NCI-H2227 (cell line): ENCODE results near the gene TRH.

Experiments used
- DNase-seq: peaks from one replicate; lab custom pipeline; 2025; ENCODE audit not compliant: unreplicated experiment; lab: John Stamatoyannopoulos, UW

TRH gene, protein sequence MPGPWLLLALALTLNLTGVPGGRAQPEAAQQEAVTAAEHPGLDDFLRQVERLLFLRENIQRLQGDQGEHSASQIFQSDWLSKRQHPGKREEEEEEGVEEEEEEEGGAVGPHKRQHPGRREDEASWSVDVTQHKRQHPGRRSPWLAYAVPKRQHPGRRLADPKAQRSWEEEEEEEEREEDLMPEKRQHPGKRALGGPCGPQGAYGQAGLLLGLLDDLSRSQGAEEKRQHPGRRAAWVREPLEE

DNA sequence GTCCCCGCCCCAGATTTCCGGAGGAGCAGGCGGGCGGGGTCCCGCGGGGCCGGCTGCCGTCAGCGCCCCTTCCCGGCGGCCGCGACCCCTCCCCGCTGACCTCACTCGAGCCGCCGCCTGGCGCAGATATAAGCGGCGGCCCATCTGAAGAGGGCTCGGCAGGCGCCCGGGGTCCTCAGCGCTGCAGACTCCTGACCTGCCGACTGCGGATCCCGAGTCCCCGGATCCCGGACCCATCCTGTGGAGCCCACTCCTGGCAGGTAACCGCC, at the start of gene TRH:
TSS of gene TRH (plus strand) at position 157 of the 269 bp plus-strand sequence. CDS start 1,097 bp downstream, outside the sequence.
- DNase-seq: no peak

DNA sequence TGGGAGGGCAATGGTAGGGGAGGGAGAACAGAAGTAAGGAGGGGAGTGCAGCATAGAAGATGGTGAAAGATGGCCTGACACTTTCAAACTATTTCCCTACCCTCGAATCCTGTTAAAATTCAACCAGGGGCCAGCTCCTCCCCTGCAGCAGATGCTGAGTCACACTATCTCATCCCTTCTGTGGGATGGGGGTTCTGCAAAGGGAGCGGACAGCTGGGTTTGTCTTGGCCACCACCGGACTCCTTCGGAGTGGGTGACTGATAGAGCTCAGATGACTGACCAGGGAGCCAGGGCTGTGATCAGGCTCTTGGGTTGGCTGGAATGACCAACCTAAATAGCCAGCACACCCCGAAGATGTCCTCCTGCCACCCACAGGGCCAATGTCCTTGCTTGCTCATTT, 47.4 kb upstream of the TRH start:
- DNase-seq: no peak

DNA sequence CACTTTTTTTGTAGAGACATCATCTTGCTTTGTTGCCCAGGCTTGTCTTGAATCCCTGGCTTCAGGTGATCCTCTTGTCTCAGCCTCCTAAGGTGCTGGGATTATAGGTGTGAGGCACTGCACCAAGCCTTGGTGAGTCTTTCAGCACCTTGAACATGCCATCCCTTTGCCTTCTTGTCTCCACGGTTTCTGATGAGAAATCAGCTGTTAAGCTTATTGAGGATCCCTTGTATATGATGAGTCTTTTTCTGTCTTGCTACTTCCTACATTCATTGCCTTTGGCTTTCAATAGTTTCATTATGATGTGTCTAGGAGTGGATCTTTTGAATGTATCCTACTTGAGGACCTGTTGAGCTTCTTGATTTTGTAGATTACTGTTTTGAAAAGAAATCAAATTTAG, 45.1 kb upstream of the TRH start:
- no peak for DNase-seq

DNA sequence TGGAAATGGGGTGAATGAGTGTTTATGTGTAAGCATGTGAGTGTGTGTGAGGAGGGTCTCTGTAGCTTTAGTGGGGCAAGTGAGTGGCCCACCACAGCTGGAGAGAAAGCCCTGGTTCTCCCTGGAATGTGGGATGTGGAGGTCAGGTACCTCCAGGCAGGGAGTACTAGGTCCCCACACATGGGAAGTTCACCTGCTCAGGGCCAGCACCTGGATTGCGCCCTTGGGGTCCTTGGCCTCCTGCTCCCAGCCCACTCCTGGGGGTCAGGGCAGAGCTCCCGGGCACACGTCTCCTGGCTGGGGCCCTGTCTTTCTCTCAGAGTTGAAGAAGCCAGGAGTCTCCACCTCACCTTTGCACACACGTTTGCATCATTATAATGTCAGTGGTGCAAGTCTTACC, 41.0 kb upstream of the TRH start:
- no peak for DNase-seq

DNA sequence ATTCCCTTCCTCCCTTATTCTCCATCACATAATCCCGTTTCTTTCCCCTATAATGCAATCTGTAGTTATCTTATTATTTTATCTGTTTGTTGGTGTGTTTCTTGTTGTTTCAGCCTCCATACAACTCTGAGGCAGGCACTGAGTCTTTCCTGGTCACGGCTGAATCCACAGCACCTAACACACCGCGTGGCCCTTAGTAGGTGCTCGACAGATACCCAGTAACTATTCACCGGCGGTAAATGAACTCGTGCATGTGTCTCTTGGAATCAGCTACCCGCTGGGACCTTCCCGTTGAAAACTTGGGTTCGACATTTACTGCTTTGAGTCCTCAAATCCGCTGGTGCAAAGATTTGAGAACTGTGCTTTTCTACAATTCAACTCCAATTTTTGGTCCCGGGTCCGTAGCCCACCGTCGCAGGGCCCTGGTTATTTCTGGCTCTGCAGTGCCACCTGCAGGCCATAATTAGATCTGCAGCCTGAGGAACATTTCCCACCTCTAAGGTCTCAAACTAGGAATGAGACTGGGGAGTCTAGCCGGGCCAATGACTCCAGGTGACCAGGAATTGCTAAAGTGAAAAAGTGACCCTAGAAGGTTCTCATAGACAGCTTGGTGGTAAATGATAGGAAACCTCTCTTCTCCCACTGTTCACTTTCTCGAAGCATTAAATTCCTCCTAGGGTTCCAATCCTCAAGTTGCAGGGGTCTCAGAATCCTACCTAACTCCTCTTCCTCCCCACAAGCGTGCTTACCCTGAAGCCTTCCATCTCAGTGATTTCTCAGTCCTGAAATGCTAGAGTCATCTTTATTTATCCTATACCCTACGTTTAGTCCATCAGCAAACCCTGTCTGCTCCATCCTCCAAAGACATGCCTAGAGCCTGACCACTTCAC, 40.0 kb upstream of the TRH start:
- peak; percentile 45 for DNase-seq

DNA sequence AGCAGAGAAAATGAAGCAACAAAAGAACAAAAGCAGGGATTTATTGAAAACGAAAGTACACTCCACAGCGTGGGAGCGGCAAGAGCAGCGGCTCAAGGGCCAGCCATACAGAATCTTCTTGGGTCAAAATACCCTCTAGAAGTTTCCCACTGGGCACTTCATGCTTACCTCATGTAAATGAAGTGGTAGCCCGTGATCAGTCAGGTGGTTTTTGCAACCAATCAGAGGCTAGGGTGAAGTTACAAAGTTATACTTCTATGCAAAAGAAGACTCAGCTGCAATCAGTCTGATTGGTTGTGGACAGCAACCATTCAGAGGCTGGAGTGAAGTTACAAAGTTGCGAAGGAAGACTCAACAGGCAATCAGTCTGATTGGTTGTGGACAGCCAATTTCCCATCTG, 37.8 kb upstream of the TRH start:
- peak; percentile 47 for DNase-seq

DNA sequence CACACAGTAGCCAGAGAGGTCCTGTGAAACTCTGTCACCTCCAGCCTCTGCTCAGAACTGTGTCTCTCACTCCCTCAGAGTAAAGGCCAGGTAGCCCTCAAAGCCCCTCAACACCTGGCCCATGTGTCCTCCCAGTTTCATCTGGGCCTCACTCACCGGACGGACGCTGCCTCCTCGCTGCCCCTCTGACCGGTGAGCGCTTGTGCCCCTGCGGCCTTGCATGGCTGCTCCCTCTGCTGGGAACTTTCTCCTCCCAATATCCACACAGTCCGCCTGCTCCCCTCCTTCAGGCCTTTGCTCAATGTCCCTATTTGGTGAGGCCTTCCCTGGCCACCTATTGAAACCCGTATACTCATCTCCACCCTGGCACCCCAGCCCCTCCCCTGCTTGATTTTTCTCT, 36.8 kb upstream of the TRH start:
- no peak for DNase-seq

DNA sequence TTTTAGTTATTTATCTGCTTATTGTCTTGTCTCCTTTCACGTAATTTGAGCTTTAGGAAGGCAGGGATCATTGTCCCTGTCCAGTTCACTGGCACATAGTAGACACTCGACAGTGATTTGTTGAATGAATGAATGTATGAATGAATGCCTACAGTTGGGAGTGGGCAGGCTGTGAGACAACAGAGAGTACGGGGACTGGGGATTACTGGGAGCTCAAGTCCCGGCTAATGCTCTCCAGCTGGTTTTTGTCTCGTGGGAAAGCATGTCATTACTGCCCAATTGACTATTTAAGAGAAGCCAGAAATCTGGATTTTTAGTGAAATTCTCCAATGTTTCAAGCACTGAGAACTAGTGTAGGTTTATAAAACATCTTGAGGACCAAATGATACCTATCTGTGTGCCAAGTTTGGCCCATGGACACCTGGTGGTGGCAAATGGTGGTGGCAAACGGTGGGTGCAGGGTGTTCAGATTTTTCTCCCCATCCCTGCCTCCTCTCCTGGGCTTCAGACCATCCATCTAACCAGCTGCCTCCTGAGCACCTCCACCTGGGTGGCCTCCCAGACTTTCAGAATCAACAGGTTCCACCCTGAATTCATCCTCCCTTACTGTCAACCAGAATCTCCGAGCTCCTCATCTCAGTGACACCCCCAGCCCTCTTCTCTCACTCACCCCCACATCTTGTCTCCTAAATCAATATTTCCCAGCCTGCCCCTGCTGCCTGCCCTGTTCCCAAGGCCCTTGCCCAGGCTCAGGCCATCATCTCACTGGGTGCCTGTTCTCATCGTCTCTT, 36.2 kb upstream of the TRH start:
- DNase-seq: no peak

DNA sequence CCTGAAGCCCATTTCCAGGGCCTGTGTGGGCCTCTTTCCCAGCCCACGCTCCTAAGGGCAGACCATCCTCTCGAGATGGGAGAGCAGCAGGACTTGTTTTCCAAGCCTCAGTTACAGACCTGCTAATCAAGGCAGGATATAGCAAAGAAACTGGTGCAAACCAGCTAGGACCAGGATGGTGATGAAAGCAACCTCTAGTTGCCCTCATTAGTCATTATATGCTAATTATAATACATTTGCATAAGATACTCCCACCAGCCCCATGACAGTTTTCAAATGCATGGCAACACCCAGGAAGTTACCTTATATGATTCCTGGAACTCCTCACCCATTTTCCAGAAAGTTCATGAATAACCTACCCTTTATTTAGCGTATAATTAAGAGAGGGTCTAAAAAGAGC, 34.4 kb upstream of the TRH start:
- no peak for DNase-seq

DNA sequence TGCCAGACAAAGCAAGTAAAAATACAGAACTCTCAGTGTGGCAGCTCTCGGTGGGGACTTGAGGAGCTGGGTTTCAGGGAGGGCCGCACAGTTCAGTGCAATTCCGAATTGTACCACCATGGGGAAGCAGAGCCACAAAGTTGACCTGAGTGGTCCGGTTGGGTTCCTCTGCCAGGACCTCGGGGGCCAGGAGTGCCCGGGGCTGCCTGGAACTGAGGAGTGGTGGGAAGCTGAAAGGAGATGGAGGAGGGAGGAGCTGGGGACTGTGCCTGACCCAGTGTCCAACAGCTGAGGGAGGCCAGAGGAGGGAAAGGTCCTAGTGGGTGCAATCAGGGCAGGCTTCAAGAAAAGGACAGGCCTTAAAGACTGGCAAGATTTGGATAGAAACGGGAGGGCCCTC, 32.2 kb upstream of the TRH start:
- DNase-seq: peak; percentile 47

DNA sequence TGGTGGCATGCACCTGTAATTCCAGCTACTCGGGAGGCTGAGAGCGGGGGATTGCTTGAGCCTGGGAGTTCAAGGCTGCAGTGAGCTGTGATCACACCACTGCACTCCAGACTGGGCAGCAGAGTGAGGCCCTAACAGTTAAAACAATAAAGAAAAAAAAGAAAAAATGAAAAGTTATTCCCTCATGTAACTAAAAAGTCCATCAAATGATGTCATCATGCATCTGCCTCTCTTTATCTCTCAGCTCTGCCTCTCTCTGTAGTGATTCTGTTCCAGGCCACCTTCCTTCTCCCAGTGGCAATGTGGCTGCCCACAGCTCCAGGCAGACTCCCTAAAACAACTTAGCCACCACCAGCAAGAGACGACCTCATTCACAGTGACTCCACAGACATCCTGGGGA, 31.5 kb upstream of the TRH start:
- DNase-seq: no peak

DNA sequence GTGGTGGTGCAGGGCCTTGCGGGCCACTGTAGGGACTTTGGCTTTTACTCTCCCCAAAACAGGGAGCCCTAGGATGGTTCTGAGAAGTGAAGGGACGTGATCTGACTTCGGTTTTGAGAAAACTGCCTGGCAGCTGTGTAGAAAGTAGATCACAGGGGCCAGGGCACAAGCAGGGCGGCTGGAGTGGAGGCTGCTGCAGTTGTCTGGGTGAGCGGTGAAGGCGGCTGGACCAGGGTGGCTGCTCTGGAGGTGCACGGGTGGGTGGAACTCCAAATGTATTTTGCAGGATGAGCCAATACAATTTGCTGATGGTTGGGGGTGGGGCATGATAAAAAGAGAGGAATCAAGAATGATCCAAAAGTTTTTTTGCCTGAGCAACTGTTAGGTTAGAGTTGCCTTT, 29.8 kb upstream of the TRH start:
- DNase-seq: no peak

DNA sequence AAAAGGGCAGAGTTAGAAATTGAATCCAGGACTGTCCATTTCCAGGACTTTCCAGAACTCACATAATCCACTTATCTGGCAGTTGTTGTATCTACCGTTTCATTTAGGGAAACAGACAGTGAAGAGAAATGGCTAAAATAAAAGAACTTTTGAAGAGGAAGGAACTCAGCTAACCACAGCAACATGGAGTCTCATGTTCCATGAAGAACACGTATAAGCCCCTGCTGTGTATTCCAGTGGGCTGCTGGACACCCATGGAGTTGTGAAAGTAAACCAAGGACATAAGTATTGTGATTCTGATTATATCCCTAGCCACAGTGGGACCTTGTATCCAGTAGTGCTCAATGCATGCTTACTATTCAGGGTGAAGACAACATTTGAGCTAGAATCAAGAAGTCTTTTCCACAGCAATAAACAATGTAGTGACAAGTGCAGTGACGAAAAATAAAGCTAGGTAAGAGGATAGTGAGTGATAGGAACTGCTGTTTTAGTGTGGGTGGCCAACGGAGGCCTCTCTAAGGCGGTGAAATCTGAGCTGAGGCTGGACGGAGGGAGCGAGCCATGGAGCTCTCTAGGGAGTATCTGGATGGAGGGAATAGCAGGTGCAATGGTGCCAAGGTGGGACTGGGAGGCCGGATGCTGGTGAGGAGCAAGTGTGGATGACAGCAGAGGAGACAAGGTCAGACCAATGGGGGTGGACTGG, 26.8 kb upstream of the TRH start:
- no peak for DNase-seq

DNA sequence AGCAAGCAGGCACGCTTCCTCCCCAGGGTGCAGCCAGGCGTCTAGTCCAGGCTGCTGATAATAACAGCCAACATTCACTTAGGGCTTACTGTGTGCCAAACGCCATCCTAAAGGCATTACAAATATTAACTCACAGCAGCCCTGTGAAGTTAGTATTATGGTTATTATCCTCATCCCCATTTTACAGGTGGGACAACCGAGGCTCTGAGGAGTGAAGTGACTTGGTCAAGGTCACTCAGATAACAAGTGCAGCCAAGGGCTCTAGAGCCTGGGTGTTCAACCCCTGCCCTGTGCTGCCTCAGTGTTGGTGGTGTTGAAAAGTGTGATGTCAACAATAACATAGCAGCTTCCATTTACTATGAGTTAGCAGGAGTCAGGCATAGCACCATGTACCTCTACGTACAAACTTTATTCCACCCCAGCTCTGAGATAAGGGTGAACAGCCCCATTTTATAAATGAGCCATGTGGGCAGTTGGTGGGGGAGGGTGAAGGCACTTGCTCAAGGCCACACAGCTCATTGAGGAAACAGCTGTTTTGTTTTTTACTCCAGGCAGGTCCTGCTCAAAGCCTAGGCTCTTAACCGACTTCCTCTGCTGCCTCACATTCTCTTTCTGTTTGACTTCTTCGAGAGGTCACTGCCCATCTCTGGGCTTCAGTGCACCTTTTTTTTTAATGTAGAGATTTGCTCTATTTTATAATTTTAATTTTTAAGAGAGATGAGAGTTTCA, 24.0 kb upstream of the TRH start:
- DNase-seq: no peak

DNA sequence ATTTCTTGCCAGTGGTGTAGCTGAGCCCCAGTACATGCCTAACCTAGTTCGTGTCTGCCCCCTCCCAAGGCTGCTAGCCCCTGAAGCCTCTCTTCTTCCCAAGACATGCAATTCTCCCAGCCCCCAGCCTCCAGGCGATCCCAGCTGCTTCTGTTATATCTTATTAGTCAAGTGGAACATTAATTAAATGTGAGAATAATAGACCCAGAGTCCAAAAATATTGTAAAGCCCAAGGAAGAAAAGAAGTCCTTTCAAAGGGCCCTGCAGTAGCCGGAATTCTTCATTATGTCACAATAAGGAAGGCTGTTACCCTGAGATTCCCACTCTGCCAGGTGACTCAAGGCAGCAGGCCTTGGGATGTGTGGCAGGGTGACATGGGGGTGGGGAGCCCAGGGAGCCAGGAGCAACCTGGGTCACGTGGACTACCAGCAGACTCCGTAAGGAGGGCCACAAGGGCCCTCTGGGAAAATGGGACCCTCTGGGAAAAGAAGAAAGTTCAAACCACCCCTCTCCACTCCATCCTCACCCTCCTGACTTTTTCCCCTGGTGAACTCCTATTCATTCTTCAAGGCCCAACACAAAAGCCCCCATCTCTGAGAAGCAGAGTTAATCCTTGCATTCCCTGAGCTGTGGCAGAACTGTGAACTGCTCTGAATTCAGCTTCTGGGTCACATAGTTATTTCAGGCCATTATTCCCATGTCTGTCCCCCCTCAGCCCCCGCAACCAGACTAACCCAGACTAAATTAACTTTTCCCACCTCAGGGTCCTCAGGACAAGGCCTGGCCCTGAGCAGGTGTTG, 21.8 kb upstream of the TRH start:
- no peak for DNase-seq

DNA sequence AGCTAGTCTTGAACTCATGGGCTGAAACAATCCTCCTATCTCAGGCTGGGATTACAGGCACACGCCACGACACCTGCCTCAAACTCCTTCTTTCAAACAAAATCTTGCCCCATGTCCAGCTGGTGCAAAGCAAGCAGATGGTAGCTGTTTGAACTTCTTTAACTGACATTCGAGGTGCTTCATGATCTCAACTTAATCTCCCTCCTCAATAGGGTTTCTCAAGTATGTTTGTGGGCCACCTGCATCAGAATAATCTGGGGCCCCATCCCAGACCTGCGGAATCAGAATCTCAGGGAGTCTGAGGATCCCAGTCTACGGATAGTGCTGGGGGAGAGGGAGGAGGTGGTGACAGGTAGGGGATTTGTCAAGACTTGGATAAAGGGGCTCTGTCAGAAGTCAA, 20.9 kb upstream of the TRH start:
- no peak for DNase-seq

DNA sequence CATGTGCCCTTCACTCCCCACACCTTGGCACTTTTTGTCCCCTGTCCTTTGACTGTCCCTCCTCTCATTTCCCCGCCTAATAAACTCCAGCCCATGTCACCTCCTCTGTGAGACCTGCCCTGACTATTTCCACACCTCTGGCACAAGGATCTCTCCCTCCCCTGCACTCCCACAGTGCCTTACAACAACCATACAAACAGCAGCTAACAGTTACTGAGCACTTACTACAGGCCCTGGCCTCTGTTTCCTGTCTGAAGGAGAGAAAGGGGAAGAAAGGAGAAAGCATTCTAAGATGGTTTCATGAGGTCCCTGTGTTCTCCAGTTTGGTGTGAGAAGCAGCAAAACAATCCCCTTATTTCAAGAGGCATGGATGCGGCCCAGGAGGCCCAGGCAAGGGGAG, 20.0 kb upstream of the TRH start:
- no peak for DNase-seq

DNA sequence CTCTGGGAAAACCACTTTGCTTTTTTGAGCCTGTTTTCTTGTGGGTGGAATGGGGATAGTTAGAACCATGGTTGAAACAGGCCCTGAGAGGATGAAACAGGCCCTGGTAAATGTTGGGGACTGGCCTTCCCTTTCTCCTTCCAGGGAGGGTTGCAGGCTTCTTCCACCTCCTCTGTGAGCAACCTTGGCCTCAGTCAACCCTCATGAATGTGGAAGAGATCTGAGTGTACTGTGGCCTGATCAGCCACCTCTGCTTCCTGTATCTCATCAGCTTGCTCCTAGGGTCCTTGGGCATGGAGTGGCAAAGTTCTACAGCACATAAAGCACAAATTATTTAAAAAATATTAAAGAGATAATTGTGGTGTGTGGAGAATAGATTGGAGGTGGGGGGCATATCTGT, 17.6 kb upstream of the TRH start:
- no peak for DNase-seq

DNA sequence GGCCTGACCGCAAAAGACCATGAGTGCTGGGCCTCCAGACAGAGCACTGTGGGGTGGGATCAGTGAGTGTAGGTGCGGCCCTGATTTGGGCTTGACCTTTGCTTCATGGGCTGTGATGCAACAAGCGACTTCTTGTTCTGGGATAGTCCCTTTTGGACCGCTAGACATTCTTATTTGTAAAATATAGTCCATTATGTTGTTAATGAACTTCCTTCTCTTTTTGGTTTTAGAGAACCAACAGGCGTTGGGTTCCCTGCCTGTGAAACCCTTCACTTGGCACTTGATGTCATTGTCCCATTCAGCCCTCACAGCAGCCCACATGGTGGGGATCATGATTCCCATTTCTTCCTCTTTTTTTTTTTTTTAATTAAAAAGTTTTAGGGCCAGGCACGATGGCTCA, 15.8 kb upstream of the TRH start:
- DNase-seq: no peak

DNA sequence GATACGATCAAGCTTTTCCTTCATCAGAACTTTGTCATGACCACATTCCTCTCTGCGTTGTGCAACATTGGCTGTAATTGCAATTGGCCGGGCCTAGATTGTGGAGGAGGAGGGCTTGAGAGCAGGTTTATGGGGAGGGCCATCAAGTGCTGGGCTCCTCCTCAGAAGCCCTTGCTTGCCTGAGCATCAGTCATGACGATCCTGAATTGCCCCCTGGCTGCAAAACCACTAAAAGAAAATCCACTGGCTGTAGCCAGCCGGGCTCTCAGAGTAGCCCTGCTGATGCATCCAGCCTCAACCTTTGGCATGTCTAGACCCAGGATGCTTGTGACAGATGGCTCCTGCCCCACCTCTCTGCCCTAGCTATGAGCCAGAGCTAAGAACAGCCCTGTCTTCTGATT, 13.4 kb upstream of the TRH start:
- no peak for DNase-seq
